Left lung (tissue), 10 donors: ENCODE results near the gene PDPN. TPM values are rescaled to one million over a fixed set of nuclear protein-coding genes. Genes with fewer than 3 reads are reported as not detected.

ENCODE experiments used
- ATAC-seq: fragments of 200-7000 bp; cut with Tn5 transposase; one replicate; pipeline ENCODE4 v1.9.1; 2020; ENCODE audit warnings: moderate library complexity
- DNase-seq, 4 donors: peaks; one replicate each; pipeline ENCODE4 v3.0.0-alpha.2; 2013 to 2020
- H3K27ac ChIP-seq, 2 donors: fragments of 200-600 bp; sonication (generic) in 1 of 2; one replicate each; pipeline versions ENCODE4 v1.5.0 to v1.8.0; 2020 to 2021
- H3K27me3 ChIP-seq, 2 donors: fragments of 200-600 bp; sonication (generic) in 1 of 2; one replicate each; pipeline versions ENCODE4 v1.5.0 to v1.8.0; 2020 to 2021
- H3K36me3 ChIP-seq, 2 donors: fragments of 200-600 bp; sonication (generic) in 1 of 2; one replicate each; pipeline versions ENCODE4 v1.5.0 to v1.8.0; 2020 to 2021
- H3K4me1 ChIP-seq, 2 donors: fragments of 200-600 bp; one replicate each; pipeline ENCODE4 v1.8.0; 2021
- H3K4me3 ChIP-seq, 2 donors: fragments of 200-600 bp; sonication (generic) in 1 of 2; one replicate each; pipeline versions ENCODE4 v1.5.0 to v1.8.0; 2020 to 2021; ENCODE audit warnings: mild to moderate bottlenecking in 1 of 2
- H3K9me3 ChIP-seq, 2 donors: fragments of 200-600 bp; sonication (generic) in 1 of 2; one replicate each; pipeline versions ENCODE4 v1.5.0 to v1.8.0; 2020 to 2021
- CTCF ChIP-seq, 2 donors: fragments of 200-600 bp; sonication (generic) in 1 of 2; IDR thresholded peaks; one replicate each; pipeline versions ENCODE4 v1.5.0 to v1.8.0; 2021; ENCODE audit warnings: antibody characterized with exemption in 2 of 2
- intact Hi-C, 2 donors: fragments of 100-400 bp; cut with DNase I; formaldehyde crosslinking; loops; one replicate each; pipeline versions ENCODE4 v1.11.2 to v1.14.2; 2022
- polyA plus RNA-seq, 6 donors: library from polyadenylated mRNA; unstranded; fragments of 120-200 nt; gene quantifications; one replicate each; pipeline ENCODE4 v1.2.1, GENCODE V29; 2013; ENCODE audit not compliant: insufficient read length in 6 of 6
- total RNA-seq, 2 donors: library from RNA; stranded (reverse); fragmentation: NEBNext Ultra II Directional; extraction: Animal tissue kit (Norgen Biotek cat#: 25700); gene quantifications; one replicate each; pipeline ENCODE4 v1.2.1, GENCODE V29; 2021
- donor health status: DM: no; HTN: yes; CAD: no.
- donor health status: DM: no; HTN: no; CAD: no.

Gene PDPN
- total and polyA plus RNA-seq, 8 donors, result 23.6 to 57.6 (median 46.3) TPM

- DNase-seq (no peak), ATAC-seq (no peak)
- peaks cover 8 to 88% of the 10 kb centered on the region in 2 donors for H3K27me3 ChIP-seq
- H3K9me3 ChIP-seq, result no peaks in the 10 kb centered on the region
- H3K4me1 ChIP-seq, result no peaks in the 10 kb centered on the region
- H3K4me3 ChIP-seq, result no peak overlapping the region
- no peaks in the 10 kb centered on the region for H3K36me3 ChIP-seq
- no peak for TF ChIP-seq CTCF (IDR thresholded peaks at IDR 0.05)
- H3K27ac ChIP-seq, result no peak overlapping the region
- intact Hi-C loops, result no loop called here
Observed at GRCh38 chr1:13582713-13583443, 754 bp upstream of the PDPN start.

GRCh38 chr1:13583966-13584791 is 547 bp downstream of the PDPN start:
- Histone ChIP-seq H3K27me3 (peaks cover 8 to 81% of the 10 kb centered on the region in 2 donors), H3K36me3 (no peaks in the 10 kb centered on the region), H3K4me3 (peak overlapping the region; percentile 34), H3K9me3 (no peaks in the 10 kb centered on the region), H3K4me1 (no peaks in the 10 kb centered on the region), H3K27ac (peak overlapping the region; percentile 55 to 69)
- ATAC-seq, result peak; percentile 73
- intact Hi-C loops, result no loop called here
- no peak for TF ChIP-seq CTCF (IDR thresholded peaks at IDR 0.05)
- DNase-seq, result peak in 3 of 4 donors; percentile 40 to 52 (median 47)

- Histone ChIP-seq H3K4me3 (peak overlapping the region in 1 of 2 donors; percentile 34), H3K27ac (no peak overlapping the region), H3K36me3 (no peaks in the 10 kb centered on the region), H3K27me3 (peaks cover 8 to 86% of the 10 kb centered on the region in 2 donors), H3K4me1 (no peaks in the 10 kb centered on the region), H3K9me3 (no peaks in the 10 kb centered on the region)
- intact Hi-C loops, result no loop called here
- DNase-seq, result no peak
- TF ChIP-seq CTCF (IDR thresholded peaks at IDR 0.05), result no peak
- ATAC-seq, result no peak
Observed at GRCh38 chr1:13584876-13585611, 1.4 kb downstream of the PDPN start.

- no peaks in the 10 kb centered on the region for H3K36me3 ChIP-seq
- DNase-seq (no peak), ATAC-seq (no peak)
- H3K9me3 ChIP-seq, result no peaks in the 10 kb centered on the region
- intact Hi-C loops, result no loop called here
- TF ChIP-seq CTCF (IDR thresholded peaks at IDR 0.05), result no peak
- no peak overlapping the region for H3K27ac ChIP-seq
- H3K4me1 ChIP-seq, result no peaks in the 10 kb centered on the region
- peaks cover 8 to 81% of the 10 kb centered on the region in 2 donors for H3K27me3 ChIP-seq
- H3K4me3 ChIP-seq, result peak overlapping the region in 1 of 2 donors; percentile 34
Observed at GRCh38 chr1:13585612-13585991, 2.0 kb downstream of the PDPN start.
